Renal cortex interstitium (tissue), 11 donors: ENCODE results near the gene GTF2H2. TPM values are rescaled to one million over a fixed set of nuclear protein-coding genes. Genes with fewer than 3 reads are reported as not detected.
"Not testable (repeated sequence)": the region's sequence is repeated elsewhere in the genome, so short reads cannot be mapped to it uniquely, and the experiment has no call there.

Source experiments
- DNase-seq, 11 donors: peaks; one replicate each; pipeline ENCODE4 v3.0.0-alpha.2; 2013; ENCODE audit warnings: low read depth in 9 of 11, low spot score in 4 of 11; ENCODE audit errors: extremely low read depth in 1 of 11
- polyA plus RNA-seq, 3 donors: library from polyadenylated mRNA; unstranded; fragments of 120-200 nt; gene quantifications; one replicate each; pipeline ENCODE4 v1.2.1, GENCODE V29; 2013; ENCODE audit not compliant: insufficient read length in 3 of 3

GTF2H2 gene
- polyA plus RNA-seq, 3 donors: 13.1 to 32.0 (median 23.4) TPM

- not testable (repeated sequence) for DNase-seq
These were observed 42.1 kb downstream of the GTF2H2 start, which contains the start of gene NAIP for GRCh38 chr5:71025289-71025953. Gene NAIP (minus strand): TSS chr5:71025339. CDS start chr5:71012915, 12,424 bp downstream.

- DNase-seq: not testable (repeated sequence)
These were observed 46.8 kb downstream of the GTF2H2 start for GRCh38 chr5:71020643-71021042.

DNA sequence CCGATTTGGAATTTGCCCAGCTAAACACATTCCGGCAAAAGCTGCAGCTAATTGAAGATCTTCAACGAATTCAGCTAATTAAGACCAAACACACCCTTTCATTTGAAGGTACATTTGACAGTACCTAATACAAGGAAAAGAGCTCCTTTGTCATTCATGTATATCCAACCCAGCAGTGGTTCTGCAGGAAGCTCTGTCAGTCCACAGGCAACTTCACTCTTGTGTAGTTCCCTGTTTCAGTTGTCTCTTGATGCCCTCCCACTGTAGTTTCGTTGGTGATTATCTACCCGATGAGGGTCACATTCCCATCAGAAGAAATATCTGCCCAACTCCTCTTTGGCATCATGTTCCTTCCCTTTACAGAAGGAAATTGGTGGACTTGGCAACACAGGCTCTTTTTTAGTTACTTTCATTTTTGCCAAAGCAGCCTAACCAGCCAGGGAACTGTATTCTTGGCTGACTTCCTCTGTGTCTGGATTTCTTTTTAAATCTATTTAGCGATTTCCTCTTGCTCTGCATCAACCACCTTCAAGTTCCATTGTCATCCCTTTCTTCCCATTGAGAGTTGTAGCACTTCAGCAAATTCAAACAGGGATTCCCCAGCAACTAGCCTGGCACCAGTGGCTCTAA lies 49.0 kb downstream of the GTF2H2 start:
- not testable (repeated sequence) for DNase-seq

DNA sequence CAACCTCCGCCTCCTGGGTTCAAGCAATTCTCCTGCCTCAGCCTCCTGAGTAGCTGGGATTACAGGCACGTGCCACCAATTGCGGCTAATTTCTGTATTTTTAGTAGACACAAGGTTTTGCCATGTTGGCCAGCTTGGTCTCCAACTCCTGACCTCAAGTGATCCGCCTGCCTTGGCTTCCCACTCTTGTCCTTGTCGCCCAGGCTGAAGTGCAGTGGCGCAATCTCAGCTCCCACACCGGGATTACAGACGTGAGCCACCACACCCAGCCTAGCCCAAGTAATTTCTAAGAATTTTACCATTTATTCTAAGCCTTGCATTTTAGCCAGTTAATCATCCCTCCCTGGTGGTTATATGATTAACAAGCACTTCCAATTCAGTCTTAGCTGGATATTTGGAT lies 53.3 kb downstream of the GTF2H2 start:
- DNase-seq: no peak

- DNase-seq: no peak
These were observed 53.9 kb downstream of the GTF2H2 start for GRCh38 chr5:71013575-71013974.

GRCh38 chr5:71011194-71011792 lies 56.2 kb downstream of the GTF2H2 start:
- no peak for DNase-seq

- DNase-seq: not testable (repeated sequence)
These were observed 60.5 kb downstream of the GTF2H2 start for GRCh38 chr5:71006983-71007382.

Other genes starting within 250 kb of the GTF2H2 start
- gene SERF1A, start 167.0 kb downstream of the GTF2H2 start, polyA plus RNA-seq: 10 to 100 TPM in 1 of 3 donors, 1 to 10 TPM in 2; 3.6 to 17.9 (median 6.1) TPM
- gene SMN1, start 142.6 kb downstream of the GTF2H2 start, polyA plus RNA-seq: 10 to 100 TPM; 60.5 to 65.2 (median 64.4) TPM
- 10 to 100 TPM; 21.6 to 30.7 (median 27.1) TPM for gene NAIP, start 42.3 kb downstream of the GTF2H2 start, polyA plus RNA-seq